GM19238 (cell line): ENCODE measurements around the gene RALGPS1.

ENCODE experiments used
- DNase-seq: peaks from one replicate; pipeline ENCODE4 v3.0.0; 2011; ENCODE audit warnings: low spot score; ENCODE audit not compliant: insufficient read length

The RALGPS1 gene

GRCh38 chr9:127185181-127185580, 270.6 kb downstream of the RALGPS1 start:
- no peak for DNase-seq

GRCh38 chr9:127185931-127186781, 271.6 kb downstream of the RALGPS1 start:
- no peak for DNase-seq

- no peak for DNase-seq
Measured at GRCh38 chr9:127186806-127187205, 272.2 kb downstream of the RALGPS1 start.

GRCh38 chr9:127187231-127187956, 272.8 kb downstream of the RALGPS1 start:
- DNase-seq: no peak

GRCh38 chr9:127188396-127188795, 273.8 kb downstream of the RALGPS1 start:
- no peak for DNase-seq

GRCh38 chr9:127189628-127190027, 275.0 kb downstream of the RALGPS1 start:
- no peak for DNase-seq

GRCh38 chr9:127192744-127193143, 278.2 kb downstream of the RALGPS1 start:
- no peak for DNase-seq

- DNase-seq: no peak
Measured at GRCh38 chr9:127193483-127193882, 278.9 kb downstream of the RALGPS1 start.

GRCh38 chr9:127194881-127195713, 280.5 kb downstream of the RALGPS1 start:
- DNase-seq: no peak

- DNase-seq: no peak
Measured at GRCh38 chr9:127195976-127196825, 281.6 kb downstream of the RALGPS1 start.

- DNase-seq: no peak
Measured at GRCh38 chr9:127196826-127197145, 282.2 kb downstream of the RALGPS1 start.

- DNase-seq: no peak
Measured at GRCh38 chr9:127197186-127197860, 282.7 kb downstream of the RALGPS1 start.

GRCh38 chr9:127197861-127198430, 283.4 kb downstream of the RALGPS1 start:
- no peak for DNase-seq

GRCh38 chr9:127198587-127198986, 284.0 kb downstream of the RALGPS1 start:
- no peak for DNase-seq

GRCh38 chr9:127199001-127199791, 284.6 kb downstream of the RALGPS1 start:
- peak; percentile 81 for DNase-seq

GRCh38 chr9:127200106-127200862, 285.7 kb downstream of the RALGPS1 start:
- no peak for DNase-seq

GRCh38 chr9:127201071-127201541, 286.5 kb downstream of the RALGPS1 start:
- DNase-seq: no peak

GRCh38 chr9:127201731-127202130, 287.1 kb downstream of the RALGPS1 start:
- no peak for DNase-seq
